GM10266 (cell line): ENCODE data around the gene ZNF692.
"Not testable (repeated sequence)": the region's sequence is repeated elsewhere in the genome, so short reads cannot be mapped to it uniquely, and the experiment has no call there.

ENCODE experiments used
- DNase-seq: peaks from one replicate; pipeline ENCODE4 v3.0.0; 2012; ENCODE audit errors: extremely low spot score
- TF ChIP-seq, protein P1 (sequence below): IDR thresholded peaks from 2 replicates; pipeline ENCODE4 v1.5.1; 2012; ENCODE audit warnings: mild to moderate bottlenecking, low read depth; ENCODE audit not compliant: control insufficient read depth, insufficient read depth; ENCODE audit errors: missing control alignments

Gene ZNF692

GRCh38 chr1:248886237-248886895, 27.5 kb upstream of the ZNF692 start:
- DNase-seq: no peak
- TF ChIP-seq, protein P1, sequence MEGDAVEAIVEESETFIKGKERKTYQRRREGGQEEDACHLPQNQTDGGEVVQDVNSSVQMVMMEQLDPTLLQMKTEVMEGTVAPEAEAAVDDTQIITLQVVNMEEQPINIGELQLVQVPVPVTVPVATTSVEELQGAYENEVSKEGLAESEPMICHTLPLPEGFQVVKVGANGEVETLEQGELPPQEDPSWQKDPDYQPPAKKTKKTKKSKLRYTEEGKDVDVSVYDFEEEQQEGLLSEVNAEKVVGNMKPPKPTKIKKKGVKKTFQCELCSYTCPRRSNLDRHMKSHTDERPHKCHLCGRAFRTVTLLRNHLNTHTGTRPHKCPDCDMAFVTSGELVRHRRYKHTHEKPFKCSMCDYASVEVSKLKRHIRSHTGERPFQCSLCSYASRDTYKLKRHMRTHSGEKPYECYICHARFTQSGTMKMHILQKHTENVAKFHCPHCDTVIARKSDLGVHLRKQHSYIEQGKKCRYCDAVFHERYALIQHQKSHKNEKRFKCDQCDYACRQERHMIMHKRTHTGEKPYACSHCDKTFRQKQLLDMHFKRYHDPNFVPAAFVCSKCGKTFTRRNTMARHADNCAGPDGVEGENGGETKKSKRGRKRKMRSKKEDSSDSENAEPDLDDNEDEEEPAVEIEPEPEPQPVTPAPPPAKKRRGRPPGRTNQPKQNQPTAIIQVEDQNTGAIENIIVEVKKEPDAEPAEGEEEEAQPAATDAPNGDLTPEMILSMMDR: no peak

- no peak for DNase-seq
- TF ChIP-seq, protein P1: no peak
These were observed 26.8 kb upstream of the ZNF692 start for GRCh38 chr1:248885646-248886045.

- no peak for DNase-seq
- TF ChIP-seq, protein P1: no peak
These were observed 25.9 kb upstream of the ZNF692 start for GRCh38 chr1:248884632-248885295.

- DNase-seq: not testable (repeated sequence)
These were observed 23.5 kb upstream of the ZNF692 start for GRCh38 chr1:248882427-248882826.

- no peak for DNase-seq
- TF ChIP-seq, protein P1: no peak
These were observed 22.4 kb upstream of the ZNF692 start for GRCh38 chr1:248881261-248881660.

DNA sequence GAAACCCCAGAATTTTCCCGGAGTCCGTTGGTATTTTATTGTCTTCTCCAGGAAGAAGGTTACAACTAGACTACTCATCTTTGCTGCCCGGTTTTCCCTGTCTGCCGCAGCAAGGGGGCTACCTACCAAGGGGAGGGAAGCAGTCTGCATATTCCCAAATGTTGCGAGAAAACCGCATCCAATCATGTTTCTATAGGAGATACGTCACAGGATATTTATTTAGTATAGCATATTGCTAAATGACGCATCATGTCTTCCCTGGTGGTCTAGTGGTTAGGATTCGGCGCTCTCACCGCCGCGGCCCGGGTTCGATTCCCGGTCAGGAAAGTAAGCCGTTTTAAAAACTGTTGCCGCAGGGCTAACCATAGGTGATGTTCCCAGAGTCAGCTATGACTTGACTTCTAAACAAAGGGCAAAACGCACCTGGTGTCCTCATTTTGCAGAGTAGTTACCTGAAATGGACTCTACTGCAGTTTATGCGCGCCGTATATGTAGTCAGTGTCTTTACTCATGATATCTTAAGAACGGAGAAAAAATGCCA, 15.2 kb upstream of the ZNF692 start:
- DNase-seq: no peak

DNA sequence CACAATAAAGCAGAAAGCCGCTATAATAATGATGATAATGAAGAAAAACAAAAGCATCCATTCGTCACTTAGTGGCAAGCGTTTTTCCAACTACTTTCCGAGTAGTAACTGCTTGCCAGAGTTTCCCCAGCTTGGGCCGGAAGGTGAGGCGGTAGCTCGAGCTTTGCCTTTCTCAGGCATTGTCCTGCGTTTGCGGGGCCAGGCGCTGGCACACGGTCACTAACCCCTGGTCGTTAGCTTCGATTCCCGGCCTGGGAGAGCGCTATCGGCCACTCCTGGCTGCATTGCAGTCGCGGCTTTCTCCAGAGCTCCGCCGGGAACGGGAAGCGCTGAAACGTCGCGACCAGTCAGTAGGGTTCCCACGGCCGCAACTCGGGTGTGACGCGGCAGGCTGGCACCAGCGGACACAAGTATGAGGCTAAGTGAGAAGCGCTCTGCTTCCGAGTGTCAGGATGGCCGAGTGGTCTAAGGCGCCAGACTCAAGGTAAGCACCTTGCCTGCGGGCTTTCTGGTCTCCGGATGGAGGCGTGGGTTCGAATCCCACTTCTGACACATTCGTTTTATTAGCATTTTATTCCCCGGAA, 14.6 kb upstream of the ZNF692 start:
- peak; percentile 74 for DNase-seq
- TF ChIP-seq, protein P1: no peak

More for the DNA sequence above, 15.2 kb upstream of the ZNF692 start:
- TF ChIP-seq, protein P1: no peak
